ENCODE results near the gene APC2.

- no peak for TF ChIP-seq CTCF (IDR thresholded peaks at IDR 0.05)
- TF ChIP-seq POLR2A (IDR thresholded peaks at IDR 0.05): no peak
Observed at GRCh38 chr19:1466461-1467214, 16.7 kb downstream of the APC2 start.
